Measurements from ENCODE around the gene LRP2BP. TPM values are rescaled to one million over a fixed set of nuclear protein-coding genes. Genes with fewer than 3 reads are reported as not detected.

Gene LRP2BP
- total RNA-seq, 1 experiment from 2014 or later = 0.33 TPM

DNA sequence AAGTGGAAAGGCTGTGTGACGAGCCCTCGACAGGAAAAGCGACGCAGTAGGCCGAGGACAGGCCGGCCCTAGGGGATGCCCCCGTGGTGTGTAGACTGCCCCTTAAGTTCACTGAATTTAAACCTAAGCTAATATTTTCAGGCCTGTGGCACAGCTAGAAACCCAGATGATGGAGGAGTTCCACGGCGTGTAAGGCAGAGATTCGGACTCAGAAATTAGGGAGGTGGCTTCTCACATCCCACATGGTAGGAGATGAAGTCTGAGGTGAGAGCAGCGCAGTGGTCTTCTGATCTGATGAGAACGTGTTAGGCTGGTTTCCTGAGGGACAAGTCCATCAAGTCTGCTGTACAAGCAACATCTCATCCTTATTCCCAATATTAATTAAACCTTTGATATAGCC is 7.8 kb downstream of the LRP2BP start:
- DNase-seq (ENCODE audit: low read depth, low spot score) (no peak), ATAC-seq (no peak)
- ChIA-PET CTCF (no interaction called here), POLR2A (no interaction called here)
- Histone ChIP-seq H3K27ac (ENCODE audit: low read length) (no peak overlapping the region), H3K27me3 (ENCODE audit: control insufficient read depth, insufficient read depth, low read length) (no peaks in the 10 kb centered on the region), H3K4me3 (ENCODE audit: low read depth in 2 of 2, low read length in 2 of 2) (no peak overlapping the region), H3K4me1 (ENCODE audit: control insufficient read depth, insufficient read depth, low read length) (no peaks in the 10 kb centered on the region), H3K36me3 (ENCODE audit: control insufficient read depth, insufficient read depth, low read length) (no peaks in the 10 kb centered on the region), H3K9me3 (ENCODE audit: control insufficient read depth, insufficient read depth, low read depth, low read length) (no peaks in the 10 kb centered on the region)
- intact Hi-C loops (cut with micrococcal nuclease; ENCODE audit: unreplicated experiment) = no loop called here
- TF ChIP-seq SIN3A (IDR thresholded peaks at IDR 0.05; ENCODE audit: borderline replicate concordance, insufficient read depth, low read depth, low read length) (no peak), TCF7L2 (IDR thresholded peaks at IDR 0.05; ENCODE audit: low read depth, low read length) (no peak), POLR2AphosphoS5 (IDR thresholded peaks at IDR 0.05; ENCODE audit: low read depth, low read length) (no peak)
- TF ChIP-seq, protein P1, sequence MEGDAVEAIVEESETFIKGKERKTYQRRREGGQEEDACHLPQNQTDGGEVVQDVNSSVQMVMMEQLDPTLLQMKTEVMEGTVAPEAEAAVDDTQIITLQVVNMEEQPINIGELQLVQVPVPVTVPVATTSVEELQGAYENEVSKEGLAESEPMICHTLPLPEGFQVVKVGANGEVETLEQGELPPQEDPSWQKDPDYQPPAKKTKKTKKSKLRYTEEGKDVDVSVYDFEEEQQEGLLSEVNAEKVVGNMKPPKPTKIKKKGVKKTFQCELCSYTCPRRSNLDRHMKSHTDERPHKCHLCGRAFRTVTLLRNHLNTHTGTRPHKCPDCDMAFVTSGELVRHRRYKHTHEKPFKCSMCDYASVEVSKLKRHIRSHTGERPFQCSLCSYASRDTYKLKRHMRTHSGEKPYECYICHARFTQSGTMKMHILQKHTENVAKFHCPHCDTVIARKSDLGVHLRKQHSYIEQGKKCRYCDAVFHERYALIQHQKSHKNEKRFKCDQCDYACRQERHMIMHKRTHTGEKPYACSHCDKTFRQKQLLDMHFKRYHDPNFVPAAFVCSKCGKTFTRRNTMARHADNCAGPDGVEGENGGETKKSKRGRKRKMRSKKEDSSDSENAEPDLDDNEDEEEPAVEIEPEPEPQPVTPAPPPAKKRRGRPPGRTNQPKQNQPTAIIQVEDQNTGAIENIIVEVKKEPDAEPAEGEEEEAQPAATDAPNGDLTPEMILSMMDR (IDR thresholded peaks at IDR 0.05) = no peak
- TF ChIP-seq, protein P2, sequence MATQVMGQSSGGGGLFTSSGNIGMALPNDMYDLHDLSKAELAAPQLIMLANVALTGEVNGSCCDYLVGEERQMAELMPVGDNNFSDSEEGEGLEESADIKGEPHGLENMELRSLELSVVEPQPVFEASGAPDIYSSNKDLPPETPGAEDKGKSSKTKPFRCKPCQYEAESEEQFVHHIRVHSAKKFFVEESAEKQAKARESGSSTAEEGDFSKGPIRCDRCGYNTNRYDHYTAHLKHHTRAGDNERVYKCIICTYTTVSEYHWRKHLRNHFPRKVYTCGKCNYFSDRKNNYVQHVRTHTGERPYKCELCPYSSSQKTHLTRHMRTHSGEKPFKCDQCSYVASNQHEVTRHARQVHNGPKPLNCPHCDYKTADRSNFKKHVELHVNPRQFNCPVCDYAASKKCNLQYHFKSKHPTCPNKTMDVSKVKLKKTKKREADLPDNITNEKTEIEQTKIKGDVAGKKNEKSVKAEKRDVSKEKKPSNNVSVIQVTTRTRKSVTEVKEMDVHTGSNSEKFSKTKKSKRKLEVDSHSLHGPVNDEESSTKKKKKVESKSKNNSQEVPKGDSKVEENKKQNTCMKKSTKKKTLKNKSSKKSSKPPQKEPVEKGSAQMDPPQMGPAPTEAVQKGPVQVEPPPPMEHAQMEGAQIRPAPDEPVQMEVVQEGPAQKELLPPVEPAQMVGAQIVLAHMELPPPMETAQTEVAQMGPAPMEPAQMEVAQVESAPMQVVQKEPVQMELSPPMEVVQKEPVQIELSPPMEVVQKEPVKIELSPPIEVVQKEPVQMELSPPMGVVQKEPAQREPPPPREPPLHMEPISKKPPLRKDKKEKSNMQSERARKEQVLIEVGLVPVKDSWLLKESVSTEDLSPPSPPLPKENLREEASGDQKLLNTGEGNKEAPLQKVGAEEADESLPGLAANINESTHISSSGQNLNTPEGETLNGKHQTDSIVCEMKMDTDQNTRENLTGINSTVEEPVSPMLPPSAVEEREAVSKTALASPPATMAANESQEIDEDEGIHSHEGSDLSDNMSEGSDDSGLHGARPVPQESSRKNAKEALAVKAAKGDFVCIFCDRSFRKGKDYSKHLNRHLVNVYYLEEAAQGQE (IDR thresholded peaks at IDR 0.05; ENCODE audit: insufficient read depth in 1 of 2, low read depth in 2 of 2, low read length in 1 of 2) = no peak
- no TSS peak for BruUV-seq (replicated peaks)
- in situ Hi-C loops (cut with HindIII; ENCODE audit: low pct_unique_long_range_greater_than_20kb, low sequenced_read_pairs) = no loop called here

DNA sequence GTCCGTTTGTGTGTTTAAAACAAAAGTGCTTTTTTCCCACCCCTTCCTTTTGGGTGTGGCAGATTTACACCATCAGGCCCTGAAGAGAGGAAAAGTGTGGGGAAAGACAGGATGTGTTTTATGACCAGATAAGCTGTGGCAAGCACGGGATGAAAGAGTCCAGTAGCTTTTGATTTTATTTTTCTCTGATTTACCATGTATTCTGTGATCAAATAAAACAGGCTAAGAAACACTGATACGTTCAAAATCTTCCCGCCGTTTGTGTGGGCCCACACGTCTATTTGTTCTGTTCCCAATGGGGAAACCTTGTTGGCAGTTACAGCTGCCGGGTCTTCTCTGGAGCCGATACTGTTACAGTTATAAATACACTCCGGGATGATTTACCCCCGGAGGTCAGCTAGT is 10.8 kb downstream of the LRP2BP start:
- TF ChIP-seq, protein P1 (IDR thresholded peaks at IDR 0.05) = no peak
- no peak for TF ChIP-seq TCF7L2 (IDR thresholded peaks at IDR 0.05; ENCODE audit: low read depth, low read length)
- no peak for TF ChIP-seq SIN3A (IDR thresholded peaks at IDR 0.05; ENCODE audit: borderline replicate concordance, insufficient read depth, low read depth, low read length)
- no peak for TF ChIP-seq POLR2AphosphoS5 (IDR thresholded peaks at IDR 0.05; ENCODE audit: low read depth, low read length)
- TF ChIP-seq, protein P2 (IDR thresholded peaks at IDR 0.05; ENCODE audit: insufficient read depth in 1 of 2, low read depth in 2 of 2, low read length in 1 of 2) = no peak
- in situ Hi-C loops (cut with HindIII; ENCODE audit: low pct_unique_long_range_greater_than_20kb, low sequenced_read_pairs) (no loop called here), intact Hi-C loops (cut with micrococcal nuclease; ENCODE audit: unreplicated experiment) (no loop called here)
- no TSS peak for BruUV-seq (replicated peaks)
- no peaks in the 10 kb centered on the region for H3K36me3 ChIP-seq (ENCODE audit: control insufficient read depth, insufficient read depth, low read length)
- DNase-seq (ENCODE audit: low read depth, low spot score) (no peak), ATAC-seq (no peak)
- no peaks in the 10 kb centered on the region for H3K4me1 ChIP-seq (ENCODE audit: control insufficient read depth, insufficient read depth, low read length)
- ChIA-PET POLR2A (no interaction called here), CTCF (interaction anchor here (0.6 kb wide), 1 partner anchor 206 kb away, joined by 3 read pairs; no protein-coding TSS in a partner anchor)
- no peak overlapping the region for H3K4me3 ChIP-seq (ENCODE audit: low read depth in 2 of 2, low read length in 2 of 2)
- no peaks in the 10 kb centered on the region for H3K27me3 ChIP-seq (ENCODE audit: control insufficient read depth, insufficient read depth, low read length)
- H3K9me3 ChIP-seq (ENCODE audit: control insufficient read depth, insufficient read depth, low read depth, low read length) = no peaks in the 10 kb centered on the region
- no peak overlapping the region for H3K27ac ChIP-seq (ENCODE audit: low read length)

Measured in Panc1 (cell line).